GM12878 (cell line): ENCODE results near the gene RAI14. TPM values are rescaled to one million over a fixed set of nuclear protein-coding genes. Genes with fewer than 3 reads are reported as not detected.

Source experiments
- ATAC-seq: fragments of 200-7000 bp; cut with Tn5 transposase; 3 replicates; pipeline ENCODE4 v1.9.1; 2020; ENCODE audit warnings: mild to moderate bottlenecking, moderate library complexity
- BruUV-seq: library from RNA; stranded (reverse); fragments of 400-500 nt; replicated peaks from 2 replicates; lab custom pipeline; 2021; lab: Mats Ljungman, UMichigan
- CTCF ChIA-PET: fragments of 300-600 bp; sonication (Branson Sonifier 250); formaldehyde crosslinking; extraction: SDS; loops from one replicate; lab custom pipeline; 2021; ENCODE audit warnings: inconsistent platforms; lab: Yijun Ruan, JAX
- POLR2A ChIA-PET: fragments of 350-600 bp; formaldehyde crosslinking; extraction: SDS; loops from one replicate; lab custom pipeline; 2021; ENCODE audit warnings: inconsistent platforms; lab: Charles Lee
- RAD21 ChIA-PET: fragments of 300-600 bp; sonication (Branson Sonifier 250); formaldehyde crosslinking; loops from one replicate; lab custom pipeline; 2023; ENCODE audit warnings: antibody characterized with exemption; ENCODE audit not compliant: unreplicated experiment; lab: Charles Lee
- SMC1A ChIA-PET: fragments of 300-600 bp; sonication (Branson Sonifier 250); formaldehyde crosslinking; loops from one replicate; lab custom pipeline; 2023; ENCODE audit not compliant: unreplicated experiment, uncharacterized antibody; lab: Charles Lee
- DNase-seq: peaks from one replicate; pipeline ENCODE4 v3.0.0-alpha.2; 2011; ENCODE audit warnings: low read depth, low spot score
- FAIRE-seq: peaks from 3 replicates; lab custom pipeline; 2011; peaks lifted over from hg19 to GRCh38; lab: Jason Lieb, UNC
- H2AFZ ChIP-seq: 2 replicates; pipeline ENCODE4 v1.6.0; 2011; ENCODE audit warnings: low read depth, low read length, control low read depth; ENCODE audit not compliant: control insufficient read depth
- H3K27ac ChIP-seq: 2 replicates; pipeline ENCODE4 v1.5.1; 2011; ENCODE audit warnings: control low read depth; ENCODE audit not compliant: control insufficient read depth, insufficient read depth
- H3K27me3 ChIP-seq, 2 experiments: replicated peaks in 1 of 2; 2 replicates each; pipeline versions ENCODE4 v1.6.0 to v1.6.1; 2011; ENCODE audit warnings: low read length in 1 of 2; ENCODE audit not compliant: control insufficient read depth in 2 of 2, insufficient read depth in 2 of 2
- H3K36me3 ChIP-seq, 2 experiments: 2 replicates each; pipeline ENCODE4 v1.5.1; 2011; ENCODE audit warnings: low read length in 1 of 2; ENCODE audit not compliant: control insufficient read depth in 2 of 2, insufficient read depth in 2 of 2
- H3K4me1 ChIP-seq: 2 replicates; pipeline ENCODE4 v1.6.1; 2011; ENCODE audit warnings: mild to moderate bottlenecking, low read length, moderate library complexity, mixed read lengths; ENCODE audit not compliant: control insufficient read depth, insufficient read depth
- H3K4me2 ChIP-seq: 2 replicates; pipeline ENCODE4 v1.6.0; 2011; ENCODE audit warnings: control low read depth; ENCODE audit not compliant: control insufficient read depth, insufficient read depth
- H3K4me3 ChIP-seq: fragments of 200-600 bp; sonication (generic); 2 replicates; pipeline ENCODE4 v1.5.1; 2016
- H3K79me2 ChIP-seq: 2 replicates; pipeline ENCODE4 v1.6.0; 2011; ENCODE audit warnings: low read length; ENCODE audit not compliant: control insufficient read depth, insufficient read depth
- H3K9ac ChIP-seq: 2 replicates; pipeline ENCODE4 v1.8.0; 2011; ENCODE audit warnings: low read length, control low read depth, mixed read lengths; ENCODE audit not compliant: control insufficient read depth, insufficient read depth
- H3K9me3 ChIP-seq: replicated peaks from 3 replicates; pipeline ENCODE4 v1.5.1; 2011; ENCODE audit warnings: mild to moderate bottlenecking, low read length; ENCODE audit not compliant: control insufficient read depth, insufficient read depth
- H4K20me1 ChIP-seq: 2 replicates; pipeline ENCODE4 v1.6.0; 2011; ENCODE audit not compliant: control insufficient read depth, insufficient read depth
- CBFB ChIP-seq: IDR thresholded peaks from 2 replicates; pipeline ENCODE4 v1.6.1; 2016; ENCODE audit warnings: antibody characterized with exemption, low read depth
- CBX3 ChIP-seq: fragments of 200-600 bp; sonication (generic); IDR thresholded peaks from 2 replicates; pipeline ENCODE4 v1.6.1; 2016; ENCODE audit warnings: low read depth, borderline replicate concordance
- CREM ChIP-seq: IDR thresholded peaks from 2 replicates; pipeline ENCODE4 v1.6.1; 2014; ENCODE audit warnings: antibody characterized with exemption, low read depth
- E4F1 ChIP-seq: fragments of 450-650 bp; IDR thresholded peaks from 2 replicates; pipeline ENCODE4 v1.6.1; 2018; ENCODE audit warnings: borderline replicate concordance, mild to moderate bottlenecking; ENCODE audit not compliant: partially characterized antibody
- ELK1 ChIP-seq: IDR thresholded peaks from 2 replicates; pipeline ENCODE4 v1.6.1; 2012; ENCODE audit warnings: low read depth, low read length, improper control_type of control experiment
- HDAC6 ChIP-seq: fragments of 200-600 bp; sonication (generic); IDR thresholded peaks from one replicate; pipeline ENCODE4 v1.8.0; 2017; ENCODE audit warnings: antibody characterized with exemption; ENCODE audit not compliant: unreplicated experiment
- LARP7 ChIP-seq: fragments of 450-650 bp; IDR thresholded peaks from 2 replicates; pipeline ENCODE4 v1.6.1; 2017; ENCODE audit warnings: mild to moderate bottlenecking
- NKRF ChIP-seq: fragments of 450-650 bp; conservative IDR thresholded peaks from 2 replicates; pipeline ENCODE4 v1.6.1; 2017; ENCODE audit warnings: mild to moderate bottlenecking, moderate library complexity
- NR2F1 ChIP-seq: fragments of 450-650 bp; conservative IDR thresholded peaks from 2 replicates; pipeline ENCODE4 v1.6.1; 2017; ENCODE audit warnings: mild to moderate bottlenecking
- NRF1 ChIP-seq: conservative IDR thresholded peaks from 2 replicates; pipeline ENCODE4 v1.6.1; 2011; ENCODE audit warnings: mild to moderate bottlenecking, low read depth, low read length, improper control_type of control experiment
- POLR2AphosphoS5 ChIP-seq: IDR thresholded peaks from 2 replicates; pipeline ENCODE4 v1.6.1; 2011; ENCODE audit warnings: mild to moderate bottlenecking, low read length, inconsistent platforms
- RAD51 ChIP-seq: fragments of 450-650 bp; IDR thresholded peaks from 2 replicates; pipeline ENCODE4 v1.6.1; 2016; ENCODE audit warnings: moderate library complexity, mild to moderate bottlenecking, inconsistent platforms
- SIX5 ChIP-seq: IDR thresholded peaks from 2 replicates; pipeline ENCODE4 v1.6.1; 2011; ENCODE audit warnings: mild to moderate bottlenecking, low read depth, low read length, moderate library complexity; ENCODE audit not compliant: severe bottlenecking
- SMAD5 ChIP-seq: IDR thresholded peaks from 2 replicates; pipeline ENCODE4 v1.6.1; 2016; ENCODE audit warnings: antibody characterized with exemption, low read depth
- SP1 ChIP-seq: IDR thresholded peaks from one replicate; pipeline ENCODE4 v1.6.1; 2011; ENCODE audit warnings: low read depth, low read length
- ZBED1 ChIP-seq: IDR thresholded peaks from 2 replicates; pipeline ENCODE4 v1.6.1; 2016; ENCODE audit warnings: borderline replicate concordance
- ZBTB4 ChIP-seq: fragments of 450-650 bp; formaldehyde crosslinking; IDR thresholded peaks from 2 replicates; pipeline ENCODE4 v1.4.0; 2022; ENCODE audit warnings: mild to moderate bottlenecking, moderate library complexity
- WGBS: methylation state at CpG from one replicate; pipeline ENCODE4 v1.1.6; 2016; ENCODE audit warnings: low lambda C conversion rate; ENCODE audit not compliant: insufficient replicate concordance, insufficient coverage; ENCODE audit errors: missing lambda C conversion rate; 5-methylcytosine and 5-hydroxymethylcytosine counted together
- in situ Hi-C: fragments of 300-500 bp; cut with MboI; formaldehyde crosslinking; loops from 9 replicates; pipeline ENCODE4 v1.14.3; 2018; ENCODE audit warnings: mixed read lengths
- intact Hi-C: fragments of 100-400 bp; cut with micrococcal nuclease; formaldehyde crosslinking; loops from one replicate; pipeline ENCODE4 v1.14.2; 2022; ENCODE audit not compliant: unreplicated experiment
- polyA plus RNA-seq, 11 experiments: library from polyadenylated mRNA; depleted of rRNA in 4 of 11; unstranded in 6 of 11; stranded (reverse) in 5 of 11; fragments of >200 nt; fragmentation: Nextera tagmentation in 4 of 11; fragmentation: Illumina TruSeq in 1 of 11; extraction: Ambion mirVana in 4 of 11; extraction: Trizol in 1 of 11; gene quantifications; 1 replicate in 1 of 11; 2 replicates in 10 of 11; pipeline versions ENCODE4 v1.2.1 to v1.2.3, GENCODE V29; 2011 to 2016; ENCODE audit warnings: inconsistent platforms in 2 of 11, missing spikeins in 2 of 11, low read depth in 1 of 11
- total RNA-seq, 4 experiments: library from RNA; depleted of rRNA in 3 of 4; stranded (reverse); fragments of >200 nt in 3 of 4; fragmentation: Illumina TruSeq in 1 of 4; extraction: Trizol in 1 of 4; gene quantifications; 2 replicates each; pipeline versions ENCODE4 v1.2.1 to v1.2.3, GENCODE V29; 2013 to 2021

The RAI14 gene
- total and polyA plus RNA-seq, 10 of the 15 experiments (the other 5 are each of a cell fraction or from before 2014, with no cell fraction given) = 0.18 to 4.6 (median 1.9) TPM

- no peak for TF ChIP-seq SP1
- TF ChIP-seq CBFB = no peak
- no peak for TF ChIP-seq ZBTB4
Observed at GRCh38 chr5:34722183-34722582, 66.1 kb downstream of the RAI14 start (continued).

- intact Hi-C loops (no loop called here), in situ Hi-C loops (no loop called here)
- BruUV-seq = no TSS peak
- CTCF ChIA-PET = no interaction called here
- no peaks in the 10 kb centered on the region; the same call in 2 of the 3 replicates for H3K9me3 ChIP-seq
- no peak overlapping the region for H2AFZ ChIP-seq
- H3K4me2 ChIP-seq = no peak overlapping the region
- DNase-seq = no peak
- no peak for FAIRE-seq
- no peaks in the 10 kb centered on the region; a peak in 1 of 4 replicates for H3K27me3 ChIP-seq
- no peaks in the 10 kb centered on the region for H3K79me2 ChIP-seq
- WGBS = 0% methylated on average over 1 of the region's 1 CpG
- H4K20me1 ChIP-seq = no peaks in the 10 kb centered on the region
- SMC1A ChIA-PET = no interaction called here
- H3K36me3 ChIP-seq = no peaks in the 10 kb centered on the region
- no peaks in the 10 kb centered on the region for H3K4me1 ChIP-seq
- POLR2A ChIA-PET = no interaction called here
- RAD21 ChIA-PET = no interaction called here
- ATAC-seq = no peak
- H3K9ac ChIP-seq = no peak overlapping the region
- H3K27ac ChIP-seq = no peak overlapping the region
- H3K4me3 ChIP-seq = no peak overlapping the region
- no peak for TF ChIP-seq POLR2AphosphoS5
- TF ChIP-seq LARP7 = no peak
- no peak for TF ChIP-seq SMAD5
- no peak for TF ChIP-seq ELK1
- no peak for TF ChIP-seq ZBED1
- no peak for TF ChIP-seq SIX5
- TF ChIP-seq CBX3 = no peak
- TF ChIP-seq RAD51 = no peak
- TF ChIP-seq CREM = no peak
- TF ChIP-seq E4F1 = no peak
- TF ChIP-seq NRF1 = no peak
- no peak for TF ChIP-seq NKRF
- no peak for TF ChIP-seq HDAC6
- no peak for TF ChIP-seq NR2F1
Observed at GRCh38 chr5:34724741-34725140, 68.6 kb downstream of the RAI14 start.
